H1 (cell line): Measurements from ENCODE around the gene ENTPD2. TPM values are rescaled to one million over a fixed set of nuclear protein-coding genes. Genes with fewer than 3 reads are reported as not detected.

Source experiments
- CHD2 ChIP-seq: IDR thresholded peaks from 2 replicates; pipeline ENCODE4 v1.6.1; 2012; ENCODE audit warnings: low read length, improper control_type of control experiment
- CHD7 ChIP-seq: fragments of 300-600 bp; sonication (generic); IDR thresholded peaks from 2 replicates; pipeline ENCODE4 v1.7.1; 2012; ENCODE audit warnings: low read length, moderate library complexity, mild to moderate bottlenecking, inconsistent platforms; ENCODE audit not compliant: insufficient replicate concordance
- CTBP2 ChIP-seq: IDR thresholded peaks from 2 replicates; pipeline ENCODE4 v1.7.0; 2011; ENCODE audit warnings: borderline replicate concordance, mild to moderate bottlenecking, moderate library complexity, mixed read lengths, low read length; ENCODE audit not compliant: insufficient read depth, insufficient read length
- JUND ChIP-seq: IDR thresholded peaks from 2 replicates; pipeline ENCODE4 v1.6.1; 2011; ENCODE audit warnings: mild to moderate bottlenecking, improper control_type of control experiment, low read length
- MAX ChIP-seq: IDR thresholded peaks from 2 replicates; pipeline ENCODE4 v1.6.1; 2012; ENCODE audit warnings: inconsistent platforms
- RFX5 ChIP-seq: IDR thresholded peaks from 2 replicates; pipeline ENCODE4 v1.6.1; 2011; ENCODE audit warnings: low read depth, low read length, improper control_type of control experiment, borderline replicate concordance
- RXRA ChIP-seq: IDR thresholded peaks from 2 replicates; pipeline ENCODE4 v1.6.1; 2011; ENCODE audit warnings: low read depth, mild to moderate bottlenecking, low read length, moderate library complexity; ENCODE audit not compliant: insufficient read depth
- SUZ12 ChIP-seq: fragments of 200-600 bp; sonication (generic); IDR thresholded peaks from 2 replicates; pipeline ENCODE4 v1.6.1; 2012; ENCODE audit warnings: mild to moderate bottlenecking, inconsistent platforms, low read length, moderate library complexity, mixed read lengths
- TEAD4 ChIP-seq: IDR thresholded peaks from 2 replicates; pipeline ENCODE4 v1.6.1; 2012; ENCODE audit warnings: low read depth, low read length, inconsistent platforms, mixed read lengths
- polyA plus RNA-seq, 7 experiments: library from polyadenylated mRNA; depleted of rRNA in 3 of 7; stranded (reverse) in 5 of 7; unstranded in 2 of 7; fragments of >200 nt in 5 of 7; fragments of 200-250 nt in 2 of 7; gene quantifications; 1 replicate in 5 of 7; 2 replicates in 1 of 7; 4 replicates in 1 of 7; pipeline versions ENCODE4 v1.2.1 to v1.2.3, GENCODE V29; 2011 to 2013; ENCODE audit warnings: missing spikeins in 2 of 7, mixed read lengths in 2 of 7
- total RNA-seq: library from RNA; stranded (reverse); fragmentation: NEBNext Ultra II Directional; extraction: Animal tissue kit (Norgen Biotek cat#: 25700); gene quantifications from 2 replicates; pipeline ENCODE4 v1.2.1, GENCODE V29; 2021

Gene ENTPD2
- total and polyA plus RNA-seq, 2 of the 8 experiments (the other 6 are each of a cell fraction or from before 2014, with no cell fraction given) = 0.65 to 3.8 TPM

GRCh38 chr9:137078701-137079400, 25.0 kb upstream of the ENTPD2 start (continued):
- TF ChIP-seq CHD7 (no peak), CTBP2 (no peak), SUZ12 (peak; percentile 18; the same call in 1 of the 2 replicates), JUND (no peak), TEAD4 (no peak), CHD2 (no peak), RXRA (no peak), RFX5 (no peak), MAX (peak; percentile 37)
